Non-pigmented ciliary epithelial cell (primary cell): ENCODE data around the gene CLK1.
"Not testable (repeated sequence)": the region's sequence is repeated elsewhere in the genome, so short reads cannot be mapped to it uniquely, and the experiment has no call there.

Source experiments
- DNase-seq: peaks from one replicate; pipeline ENCODE4 v3.0.0-alpha.2; 2010; ENCODE audit warnings: low read depth

Gene CLK1

DNA sequence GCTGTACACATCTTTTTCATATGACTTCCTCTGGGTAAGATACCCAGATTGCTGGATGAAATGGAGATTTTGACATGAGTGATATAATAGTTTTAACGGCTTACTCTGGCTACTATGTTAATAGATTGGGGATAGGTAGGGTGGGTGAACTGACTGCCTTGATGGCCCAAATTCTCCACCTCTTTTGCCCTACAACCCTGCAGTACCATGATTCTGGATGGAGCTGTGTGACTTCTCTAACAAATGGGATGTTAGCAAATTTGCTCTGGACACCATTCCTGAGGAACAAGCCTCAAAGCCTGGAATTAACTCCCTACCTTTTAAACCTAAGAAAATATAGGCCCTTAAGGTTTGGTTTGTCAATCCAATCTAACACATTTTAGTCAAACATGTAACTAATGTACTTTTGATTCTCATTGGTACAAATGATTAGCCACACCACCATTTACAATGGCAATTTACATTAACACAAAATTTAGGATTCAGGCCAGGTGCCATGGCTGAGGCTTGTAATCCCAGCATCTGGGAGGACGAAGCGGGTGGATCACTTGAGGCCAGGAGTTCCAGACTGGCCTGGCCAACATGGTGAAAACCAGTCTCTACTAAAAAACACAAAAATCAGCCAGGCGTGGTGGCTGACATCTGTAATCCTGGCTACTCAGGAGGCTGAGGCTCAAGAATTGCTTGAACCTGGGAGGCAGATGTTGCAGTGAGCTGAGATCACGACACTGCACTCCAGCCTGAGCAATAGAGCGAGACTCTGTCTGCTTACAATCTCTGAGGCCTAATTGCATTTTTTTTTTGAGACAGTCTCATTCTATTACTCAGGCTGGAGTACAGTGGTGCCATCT lies 12.8 kb downstream of the CLK1 start:
- no peak for DNase-seq

DNA sequence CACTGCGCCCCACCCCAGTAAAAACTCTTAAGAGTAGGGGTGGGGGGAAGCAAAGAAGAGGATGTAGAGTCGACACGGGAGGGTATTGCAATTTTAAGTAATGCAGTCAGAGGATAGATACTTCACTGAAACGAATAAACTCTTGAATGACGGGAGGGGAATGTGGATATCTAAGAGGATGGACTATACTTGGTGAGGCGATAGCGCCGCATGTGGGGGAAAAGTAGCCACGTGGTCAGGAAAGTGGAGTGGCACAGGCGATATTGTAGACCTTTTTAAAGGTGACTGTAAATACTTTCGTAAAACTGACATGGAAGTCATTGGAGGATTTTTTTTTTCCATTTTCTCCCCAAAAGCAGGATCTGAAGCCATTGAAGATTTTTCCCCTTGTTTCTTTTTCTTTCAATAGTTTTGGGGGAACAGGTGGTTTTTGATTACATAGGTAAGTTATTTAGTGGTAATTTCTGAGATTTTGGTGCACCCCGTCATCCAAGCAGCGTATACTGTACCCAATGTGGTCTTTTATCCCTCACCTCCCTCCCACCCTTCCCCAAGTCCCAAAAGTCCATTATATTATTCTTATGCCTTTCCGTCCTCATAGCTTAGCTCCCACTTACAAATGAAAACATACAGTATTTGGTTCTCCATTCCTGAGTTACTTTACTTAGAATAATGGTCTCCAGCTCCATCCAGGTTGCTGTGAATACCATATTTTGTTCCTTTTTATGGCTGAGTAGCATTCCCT lies 13.8 kb downstream of the CLK1 start:
- DNase-seq = no peak

DNA sequence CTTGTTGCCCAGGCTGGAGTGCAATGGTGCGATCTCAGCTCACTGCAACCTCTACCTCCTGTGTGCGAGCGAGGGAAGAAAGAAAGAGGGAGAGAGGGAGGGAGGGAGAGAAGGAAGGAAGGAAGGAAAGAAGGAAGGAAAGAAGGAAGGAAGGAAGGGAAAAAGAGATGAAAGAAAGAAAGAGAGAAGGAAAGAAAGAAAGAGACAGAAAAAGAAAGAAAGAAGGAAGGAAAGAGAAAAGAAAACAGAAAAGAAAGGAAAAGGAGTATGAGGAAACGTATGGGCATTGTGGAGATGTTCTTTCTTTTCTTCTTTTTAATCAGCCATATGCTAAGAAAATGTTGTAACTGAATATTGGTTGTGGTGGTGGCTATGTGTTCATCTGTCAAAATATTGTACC lies 16.5 kb downstream of the CLK1 start:
- no peak for DNase-seq

DNA sequence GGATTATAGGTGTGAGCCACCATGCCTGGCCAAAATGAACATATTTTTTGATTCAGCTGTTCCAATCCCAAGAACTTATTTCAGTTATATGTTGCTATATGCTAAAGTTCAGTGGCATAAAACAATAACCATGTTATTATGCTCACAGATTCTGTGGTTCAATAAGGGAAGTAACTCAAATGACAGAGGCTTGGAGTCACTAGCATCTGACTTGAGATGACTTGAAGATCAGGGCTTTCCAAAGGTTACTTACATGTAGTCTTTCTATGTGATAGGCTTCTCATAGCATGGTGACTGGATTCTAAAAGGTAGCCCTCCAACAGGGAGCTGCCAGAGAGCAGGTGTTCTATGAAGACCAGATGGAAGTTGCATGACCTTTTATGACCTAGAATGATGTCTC lies 17.2 kb downstream of the CLK1 start:
- no peak for DNase-seq

DNA sequence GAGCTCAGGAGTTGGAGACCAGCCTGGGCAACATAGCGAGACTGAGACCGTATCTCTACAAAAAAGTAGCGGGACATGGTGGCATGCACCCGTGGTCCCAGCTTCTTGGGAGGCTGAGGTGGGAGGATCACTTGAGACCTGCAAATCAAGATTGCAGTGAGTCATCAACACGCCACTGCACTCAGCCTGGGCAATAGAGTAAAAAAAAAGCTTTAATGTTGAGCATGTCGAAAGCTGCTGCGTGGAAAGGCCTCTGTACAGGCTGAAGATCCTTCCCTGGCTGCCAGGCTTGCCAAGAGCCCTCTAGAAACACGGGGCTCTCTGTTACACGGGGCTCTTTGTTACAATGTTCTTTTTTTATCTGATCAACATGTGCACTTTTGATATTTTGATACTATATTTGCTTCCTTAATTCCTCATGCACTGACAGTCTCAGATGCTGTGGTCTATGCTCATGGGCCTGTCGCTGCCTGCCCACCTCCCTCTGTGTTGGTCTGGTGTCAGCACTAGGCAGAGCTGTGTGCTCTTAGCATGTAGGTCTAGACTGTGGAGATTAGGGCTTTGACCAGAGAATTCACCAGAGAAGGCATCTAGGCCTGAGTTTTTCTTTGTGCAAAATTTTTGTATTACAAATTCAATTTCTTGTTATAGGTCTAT lies 18.7 kb downstream of the CLK1 start:
- no peak for DNase-seq

DNA sequence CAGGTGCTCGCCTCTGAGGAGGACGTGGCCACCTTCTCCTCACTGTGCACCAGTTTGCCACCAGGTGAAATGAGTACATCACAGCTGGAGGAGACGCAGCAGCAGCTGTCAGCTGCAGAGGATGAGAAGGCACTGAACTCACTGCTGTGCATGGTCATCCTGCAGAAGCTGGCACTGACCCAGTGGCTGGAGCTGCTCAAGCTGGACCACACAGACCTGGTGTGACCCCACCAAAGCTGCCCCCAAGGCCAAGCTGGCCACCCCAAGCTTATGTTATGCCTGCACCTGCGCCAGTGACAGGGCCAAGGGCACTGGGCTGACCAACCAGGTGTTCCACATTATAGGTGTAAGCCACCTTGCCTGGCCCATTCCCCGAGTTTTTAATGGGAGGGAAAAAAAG lies 19.3 kb downstream of the CLK1 start:
- DNase-seq = no peak

DNA sequence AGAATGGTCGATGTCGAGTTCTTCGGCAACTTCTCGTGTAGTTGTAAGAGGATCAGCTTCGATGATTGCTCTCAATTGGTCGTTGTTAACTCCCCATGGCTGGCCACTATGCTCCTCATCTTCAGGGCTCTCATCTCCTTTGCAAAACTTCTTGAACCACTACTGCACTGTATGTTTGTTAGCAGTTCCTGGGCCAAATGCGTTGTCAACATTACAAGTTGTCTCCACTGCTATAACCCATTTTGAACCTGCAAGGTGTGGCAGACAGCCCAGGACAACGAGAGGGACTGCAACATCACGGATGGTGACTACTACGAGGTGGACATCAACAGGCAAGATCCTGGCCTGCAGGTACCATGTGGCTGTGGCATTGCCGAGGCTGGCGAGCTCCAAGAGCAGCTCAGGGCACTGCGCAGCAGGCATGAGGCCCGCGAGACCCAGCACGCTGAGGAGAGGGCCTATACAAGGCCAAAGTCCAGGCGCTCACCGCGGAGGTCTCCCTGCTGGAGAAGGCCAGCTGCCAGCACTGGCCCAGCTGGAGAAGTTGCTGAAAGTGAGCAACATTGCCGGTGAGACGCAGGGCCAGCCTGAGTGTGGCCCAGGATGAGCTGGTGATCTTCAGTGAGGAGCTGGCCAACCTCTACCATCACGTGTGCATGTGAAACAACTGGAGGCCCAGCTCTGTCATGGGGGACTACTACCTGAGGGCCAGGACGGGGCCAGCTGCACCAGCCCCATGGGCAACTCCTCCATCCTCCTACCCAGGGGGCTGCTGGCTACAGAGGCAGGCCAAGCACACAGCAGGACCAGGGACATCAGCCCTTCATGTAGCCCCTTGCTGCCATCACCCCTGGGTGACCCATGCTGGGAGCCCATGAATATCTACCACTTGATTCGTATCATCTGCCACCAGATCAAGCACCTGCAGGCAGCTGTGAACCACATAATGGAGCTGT lies 20.2 kb downstream of the CLK1 start:
- DNase-seq = no peak

DNA sequence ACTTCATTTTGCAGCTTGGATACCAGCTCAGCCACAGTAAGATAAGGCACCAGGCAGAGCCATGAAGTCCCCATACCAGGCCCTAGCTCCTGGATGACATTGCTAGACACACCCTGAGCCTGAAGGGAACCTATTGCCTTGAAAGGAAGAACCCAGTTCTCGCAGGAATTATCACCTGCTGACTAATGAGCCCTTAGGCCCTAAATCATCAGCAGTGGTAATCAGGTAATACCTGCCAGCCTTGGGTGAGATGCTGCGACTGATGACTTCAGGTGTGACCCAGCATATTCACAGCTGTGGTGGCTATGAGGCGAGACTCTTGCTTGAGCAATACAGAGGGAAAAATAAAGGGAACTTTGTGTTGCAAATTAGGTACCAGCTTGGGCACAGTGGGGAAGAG lies 24.9 kb downstream of the CLK1 start:
- DNase-seq = no peak

DNA sequence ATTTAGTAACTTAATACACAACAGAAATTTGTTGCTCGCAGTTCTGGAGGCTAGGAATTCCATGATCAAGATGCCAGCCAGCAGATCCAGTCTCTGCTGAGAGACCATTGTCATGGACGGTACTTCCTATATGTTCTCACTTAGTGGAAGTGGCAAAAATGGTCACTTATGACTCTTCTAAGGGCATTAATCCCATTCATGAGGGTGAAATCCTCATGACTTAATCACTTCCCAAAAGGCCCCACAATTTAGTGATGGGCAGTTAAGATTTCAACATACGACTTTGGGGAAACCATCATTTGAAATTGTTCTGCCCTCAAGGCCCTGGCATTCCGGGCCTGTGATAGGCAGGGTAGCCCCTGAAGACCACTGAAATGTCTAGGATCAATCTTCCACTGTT lies 29.8 kb downstream of the CLK1 start:
- no peak for DNase-seq

DNA sequence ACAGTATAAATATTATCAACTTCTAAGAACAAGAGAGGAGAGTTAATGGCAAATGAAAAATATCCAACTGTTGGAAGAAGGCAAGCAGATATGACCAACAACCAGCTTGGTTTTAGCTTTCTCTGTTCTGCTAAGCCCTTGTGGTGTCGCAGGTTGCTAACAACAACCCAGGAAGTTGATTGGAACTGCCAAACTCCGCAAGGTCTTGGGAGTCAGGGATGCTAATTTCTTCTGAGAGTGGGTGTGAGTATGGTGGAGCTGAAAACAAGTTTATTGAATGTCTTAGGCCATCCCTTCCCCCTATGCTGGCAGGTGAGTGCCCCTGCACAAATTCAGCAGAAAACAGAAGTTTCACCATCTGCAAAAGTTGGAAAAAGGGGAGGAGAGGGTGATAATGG lies 35.2 kb downstream of the CLK1 start:
- DNase-seq = no peak

DNA sequence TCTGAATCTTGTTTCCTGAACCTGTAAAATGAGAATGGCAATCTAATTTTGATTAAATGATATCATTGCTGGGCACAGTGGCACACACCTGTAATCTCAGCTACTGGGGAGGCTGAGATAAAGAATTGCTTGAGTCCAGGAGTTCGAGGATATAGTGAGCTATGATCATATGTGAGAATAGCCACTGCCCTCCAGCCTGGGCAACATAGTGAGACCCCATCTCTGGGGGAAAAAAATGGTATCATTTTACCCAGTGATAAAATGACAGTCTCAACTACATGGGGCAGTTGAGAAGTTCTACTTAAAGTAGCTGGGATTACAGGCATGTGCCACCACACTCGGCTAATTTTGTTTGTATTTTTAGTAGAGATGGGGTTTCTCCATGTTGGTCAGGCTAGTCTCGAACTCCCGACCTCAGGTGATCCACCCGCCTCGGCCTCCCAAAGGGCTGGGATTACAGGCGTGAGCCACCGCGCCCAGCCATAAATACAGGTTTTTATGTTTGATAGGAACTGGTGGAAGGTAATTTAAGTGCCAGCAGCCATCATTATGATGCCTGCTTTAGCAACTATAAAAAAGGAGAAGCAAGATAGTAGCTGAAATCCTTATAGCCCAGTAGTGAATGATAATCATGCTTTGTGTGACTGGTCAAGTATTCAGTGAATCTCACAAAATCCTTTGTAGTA lies 35.7 kb downstream of the CLK1 start:
- DNase-seq = no peak

DNA sequence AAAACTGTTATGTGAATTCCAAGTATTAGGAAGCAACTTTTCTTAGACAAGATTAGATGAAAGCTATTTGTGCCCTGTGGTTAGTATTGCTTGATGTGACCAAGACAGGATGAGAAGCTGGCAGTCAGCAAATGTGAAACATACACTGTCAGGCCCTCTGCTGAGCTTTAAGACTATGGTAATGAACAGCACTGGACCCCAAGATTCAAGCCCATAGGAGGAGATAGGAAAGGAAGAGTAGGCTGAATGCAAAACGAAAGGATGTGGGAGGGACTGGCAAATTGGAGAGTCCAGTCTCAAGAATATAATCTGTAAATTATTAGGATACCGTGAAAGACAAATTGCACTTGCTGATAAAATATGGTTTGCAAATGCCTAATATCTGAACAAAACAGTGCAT lies 36.4 kb downstream of the CLK1 start:
- no peak for DNase-seq

DNA sequence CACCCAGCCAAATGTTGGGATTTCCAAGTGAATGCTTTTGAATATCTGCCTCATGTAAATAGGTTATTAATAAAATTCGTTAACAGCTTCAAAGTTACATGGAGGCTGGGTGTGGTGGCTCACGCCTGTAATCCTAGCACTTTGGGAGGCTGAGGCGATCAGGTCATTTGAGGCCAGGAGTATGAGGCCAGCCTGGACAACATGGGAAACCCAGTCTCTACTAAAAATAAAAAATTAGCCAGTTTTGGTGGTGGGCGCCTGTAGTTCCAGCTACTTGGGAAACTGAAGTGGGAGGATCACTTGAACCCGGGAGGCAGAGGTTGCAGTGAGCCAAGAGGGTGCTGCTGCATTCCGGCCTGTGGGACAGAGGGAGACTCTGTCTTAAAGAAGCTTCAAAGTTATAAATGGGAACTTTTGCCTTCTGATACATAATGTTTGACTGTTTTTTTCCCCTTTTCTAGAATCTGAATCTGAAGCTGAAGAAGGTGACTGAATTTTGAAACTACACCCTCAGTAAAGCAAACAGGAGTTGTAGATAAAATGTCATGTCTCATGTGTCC lies 42.7 kb downstream of the CLK1 start:
- DNase-seq = no peak

DNA sequence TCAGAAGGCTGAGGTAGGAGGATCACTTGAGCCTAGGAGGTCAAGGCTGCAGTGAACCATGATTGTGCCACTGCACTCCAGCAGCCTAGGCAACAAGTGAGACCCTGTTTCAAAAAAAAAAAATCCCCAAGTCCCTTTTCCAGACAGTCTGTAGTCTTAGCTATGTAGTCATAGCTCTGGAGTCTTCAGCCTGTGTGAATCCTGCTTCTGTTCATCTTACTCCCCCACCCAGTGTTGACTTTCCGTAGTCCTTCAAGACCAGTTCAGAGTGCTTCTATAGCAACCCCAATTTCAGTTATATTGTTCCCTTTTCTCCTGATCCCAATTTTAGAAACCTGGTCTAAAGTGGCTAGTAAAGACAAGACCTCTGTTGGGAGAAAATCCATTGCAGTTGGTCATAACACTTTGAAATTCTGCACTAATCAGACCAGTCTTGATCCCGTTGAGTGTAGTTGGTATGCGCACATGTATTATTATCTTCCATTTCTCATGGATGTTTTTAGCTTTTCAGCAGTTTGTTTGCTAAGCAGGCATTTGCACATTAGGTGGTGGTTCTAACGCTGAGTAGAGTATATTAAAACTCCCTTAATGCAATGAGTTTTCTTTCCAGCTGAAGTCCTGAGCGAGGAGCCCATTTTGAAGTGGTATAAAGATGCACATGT lies 43.8 kb downstream of the CLK1 start:
- DNase-seq = no peak

DNA sequence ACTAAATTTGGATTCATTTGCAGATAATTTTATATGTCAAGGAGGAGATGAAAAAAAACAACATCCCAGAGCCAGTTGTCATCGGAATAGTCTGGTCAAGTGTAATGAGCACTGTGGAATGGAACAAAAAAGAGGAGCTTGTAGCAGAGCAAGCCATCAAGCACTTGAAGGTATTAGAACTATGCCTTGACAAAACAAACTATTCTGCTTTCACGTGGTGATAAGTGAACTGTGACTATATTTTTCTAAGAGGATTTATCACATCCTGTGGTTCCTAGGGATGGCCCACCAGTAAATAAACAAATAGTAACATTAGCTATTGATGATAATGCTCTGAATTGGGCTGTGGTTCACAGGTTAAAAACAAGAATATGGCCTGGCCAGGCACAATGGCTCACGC lies 45.7 kb downstream of the CLK1 start:
- DNase-seq = not testable (repeated sequence)

DNA sequence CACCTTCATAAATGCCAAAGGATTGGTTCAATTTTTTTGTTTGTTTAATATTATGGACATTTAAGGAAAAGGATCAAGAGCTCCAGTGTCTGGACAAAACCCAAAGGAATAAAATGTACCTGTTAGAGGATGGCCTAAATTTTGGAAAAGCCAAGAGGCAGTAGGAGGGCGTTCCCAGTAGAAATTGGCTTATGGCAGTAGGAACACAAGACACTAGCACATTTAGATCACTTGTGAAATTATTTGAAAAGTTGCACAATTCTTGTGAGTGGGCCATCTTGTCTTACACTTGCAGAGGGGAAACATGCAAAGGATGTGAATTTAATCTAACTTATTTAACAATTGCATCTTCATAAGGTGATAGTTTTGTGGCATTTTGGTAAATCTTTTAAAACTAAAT lies 49.5 kb downstream of the CLK1 start:
- DNase-seq = no peak

DNA sequence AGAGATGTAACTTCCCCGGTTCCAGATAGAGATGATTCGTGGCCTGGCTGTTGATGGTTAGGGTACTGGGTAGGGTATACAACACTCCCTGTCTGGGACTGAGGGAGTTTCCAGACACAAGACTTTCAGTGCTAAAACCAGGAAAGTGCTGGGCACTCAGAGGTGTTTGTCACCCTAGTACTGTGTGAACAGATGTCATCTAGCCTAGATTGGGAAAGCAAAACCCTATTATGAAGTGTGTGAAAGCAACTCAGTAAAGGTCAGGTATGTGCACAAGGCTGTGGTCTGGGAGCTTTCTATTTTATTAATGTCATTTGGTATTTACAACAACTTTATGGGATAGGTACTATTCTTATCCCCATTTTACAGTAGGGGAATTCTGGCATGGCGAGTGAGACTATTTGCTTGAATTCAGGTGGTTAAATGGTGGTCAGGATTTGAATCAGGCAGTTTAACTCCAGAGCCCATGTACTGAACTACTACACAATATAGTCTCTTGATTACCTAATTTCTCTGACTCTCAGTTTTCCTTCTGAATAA lies 50.1 kb downstream of the CLK1 start:
- no peak for DNase-seq

DNA sequence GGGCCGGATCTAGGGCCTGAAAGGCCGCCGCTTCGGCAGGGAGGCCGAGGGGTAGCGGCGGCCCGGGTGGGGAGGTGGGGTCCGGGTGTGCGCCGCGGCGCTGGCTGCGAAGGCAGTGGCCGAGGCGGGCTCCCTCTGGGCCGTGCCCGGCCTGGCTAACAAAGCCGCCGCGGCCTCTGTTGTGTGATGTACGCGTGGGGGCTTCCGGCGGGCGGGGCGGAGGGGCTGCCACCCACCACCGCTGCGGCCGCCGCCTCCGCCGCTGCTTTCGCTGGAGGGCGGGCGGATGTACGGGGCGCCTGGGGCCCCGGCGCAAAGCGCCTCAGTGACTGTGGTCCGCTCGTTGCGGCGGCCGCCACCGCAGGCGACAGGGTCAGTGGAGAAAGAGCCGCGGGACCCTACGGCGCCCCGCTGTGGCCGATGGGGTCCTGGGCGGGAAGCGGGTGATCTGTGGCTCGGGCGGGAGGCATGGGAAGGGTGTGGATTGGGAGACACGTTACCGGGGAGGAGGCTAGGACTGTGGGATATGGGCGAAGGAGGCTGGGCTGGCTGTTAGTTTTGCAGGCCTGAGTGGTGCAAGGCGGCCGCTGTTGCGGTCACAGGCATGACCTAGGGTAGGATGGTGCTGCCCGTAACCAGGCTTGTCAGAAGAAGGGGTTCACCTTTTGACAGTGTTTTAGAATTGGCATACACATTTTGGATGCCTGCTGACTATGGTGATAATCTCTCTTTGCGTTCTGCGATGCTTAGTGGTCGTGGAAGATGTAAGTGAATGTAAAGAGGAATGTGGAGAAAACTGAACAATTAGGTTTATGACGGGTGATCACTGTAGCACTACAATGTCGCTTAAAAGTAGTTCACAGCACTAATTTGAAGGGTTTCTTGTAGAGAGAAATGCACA lies 52.1 kb downstream of the CLK1 start:
- DNase-seq = no peak
